Mesothelial cell of epicardium (in vitro differentiated cells): ENCODE results near the gene SPR. TPM values are rescaled to one million over a fixed set of nuclear protein-coding genes. Genes with fewer than 3 reads are reported as not detected.

ENCODE experiments used
- DNase-seq, 2 experiments: peaks; one replicate each; pipeline ENCODE4 v3.0.0; 2021; ENCODE audit warnings: low spot score in 2 of 2; ENCODE audit not compliant: unreplicated experiment in 2 of 2
- H3K27ac Mint-ChIP-seq: 2 replicates; pipeline ENCODE4 v1.8.0; 2021; ENCODE audit warnings: mixed read lengths
- H3K27me3 Mint-ChIP-seq: 2 replicates; pipeline ENCODE4 v1.8.0; 2021; ENCODE audit warnings: low read depth, mixed read lengths
- H3K36me3 Mint-ChIP-seq: 2 replicates; pipeline ENCODE4 v1.8.0; 2021; ENCODE audit warnings: mixed read lengths
- H3K4me1 Mint-ChIP-seq: 2 replicates; pipeline ENCODE4 v1.8.0; 2021; ENCODE audit warnings: mixed read lengths
- H3K4me3 Mint-ChIP-seq: 2 replicates; pipeline ENCODE4 v1.8.0; 2021; ENCODE audit warnings: mild to moderate bottlenecking, moderate library complexity, mixed read lengths
- H3K9me3 Mint-ChIP-seq: 2 replicates; pipeline ENCODE4 v1.8.0; 2021; ENCODE audit warnings: mixed read lengths
- total RNA-seq: library from RNA; stranded (reverse); gene quantifications from 3 replicates; pipeline ENCODE4 v1.2.1, GENCODE V29; 2021
- TF ChIP-seq, protein P1 (sequence below): fragments of 200-600 bp; sonication (generic); IDR thresholded peaks from one replicate; pipeline ENCODE4 v1.5.0; 2021; ENCODE audit warnings: antibody characterized with exemption; ENCODE audit not compliant: unreplicated experiment

SPR gene
- total RNA-seq, 1 donor from 2014 or later = 12.5 TPM

GRCh38 chr2:72932045-72932740 is 45.0 kb downstream of the SPR start:
- no peaks in the 10 kb centered on the region for H3K36me3 Mint-ChIP-seq
- H3K4me3 Mint-ChIP-seq = no peak overlapping the region
- H3K27ac Mint-ChIP-seq = no peak overlapping the region
- TF ChIP-seq, protein P1, sequence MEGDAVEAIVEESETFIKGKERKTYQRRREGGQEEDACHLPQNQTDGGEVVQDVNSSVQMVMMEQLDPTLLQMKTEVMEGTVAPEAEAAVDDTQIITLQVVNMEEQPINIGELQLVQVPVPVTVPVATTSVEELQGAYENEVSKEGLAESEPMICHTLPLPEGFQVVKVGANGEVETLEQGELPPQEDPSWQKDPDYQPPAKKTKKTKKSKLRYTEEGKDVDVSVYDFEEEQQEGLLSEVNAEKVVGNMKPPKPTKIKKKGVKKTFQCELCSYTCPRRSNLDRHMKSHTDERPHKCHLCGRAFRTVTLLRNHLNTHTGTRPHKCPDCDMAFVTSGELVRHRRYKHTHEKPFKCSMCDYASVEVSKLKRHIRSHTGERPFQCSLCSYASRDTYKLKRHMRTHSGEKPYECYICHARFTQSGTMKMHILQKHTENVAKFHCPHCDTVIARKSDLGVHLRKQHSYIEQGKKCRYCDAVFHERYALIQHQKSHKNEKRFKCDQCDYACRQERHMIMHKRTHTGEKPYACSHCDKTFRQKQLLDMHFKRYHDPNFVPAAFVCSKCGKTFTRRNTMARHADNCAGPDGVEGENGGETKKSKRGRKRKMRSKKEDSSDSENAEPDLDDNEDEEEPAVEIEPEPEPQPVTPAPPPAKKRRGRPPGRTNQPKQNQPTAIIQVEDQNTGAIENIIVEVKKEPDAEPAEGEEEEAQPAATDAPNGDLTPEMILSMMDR = no peak
- peaks cover 26% of the 10 kb centered on the region for H3K27me3 Mint-ChIP-seq
- no peak for DNase-seq
- no peaks in the 10 kb centered on the region for H3K9me3 Mint-ChIP-seq
- H3K4me1 Mint-ChIP-seq = peaks cover 3% of the 10 kb centered on the region

DNA sequence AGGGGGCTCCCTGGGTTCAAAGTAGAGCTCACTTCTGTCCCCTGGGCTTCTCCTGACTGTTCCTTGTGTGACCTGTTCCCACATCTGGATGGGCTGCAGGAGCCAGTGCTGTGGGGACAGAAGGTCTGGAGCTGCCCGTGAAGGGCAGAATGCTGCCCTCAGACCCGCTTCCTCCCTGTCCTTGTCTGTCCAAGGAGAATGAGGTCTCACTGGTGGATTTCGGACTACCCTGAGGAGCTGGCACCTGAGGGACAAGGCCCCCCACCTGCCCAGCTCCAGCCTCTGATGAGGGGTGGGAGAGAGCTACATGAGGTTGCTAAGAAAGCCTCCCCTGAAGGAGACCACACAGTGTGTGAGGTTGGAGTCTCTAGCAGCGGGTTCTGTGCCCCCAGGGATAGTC is 45.6 kb downstream of the SPR start:
- TF ChIP-seq, protein P1 = no peak
- H3K27ac Mint-ChIP-seq = no peak overlapping the region
- H3K9me3 Mint-ChIP-seq = no peaks in the 10 kb centered on the region

DNA sequence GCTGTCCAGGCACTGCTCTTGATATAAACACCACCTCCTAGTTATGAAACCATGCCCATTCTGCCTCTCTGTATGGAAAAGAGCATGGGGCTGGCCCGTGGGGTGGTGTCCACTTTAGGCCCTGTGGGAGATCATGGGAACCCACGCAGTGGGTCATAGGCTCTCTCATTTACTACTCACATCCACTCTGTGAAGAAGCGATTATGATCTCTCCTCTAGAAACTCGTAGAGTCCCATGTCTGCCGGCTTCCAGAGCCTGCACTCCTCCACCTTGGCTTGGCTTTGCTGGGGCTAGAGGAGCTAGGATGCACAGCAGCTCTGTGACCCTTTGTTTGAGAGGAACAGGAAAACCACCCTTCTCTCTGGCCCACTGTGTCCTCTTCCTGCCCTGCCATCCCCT is 46.0 kb downstream of the SPR start:
- TF ChIP-seq, protein P1 = no peak
- no peaks in the 10 kb centered on the region for H3K9me3 Mint-ChIP-seq
- peaks cover 26% of the 10 kb centered on the region for H3K27me3 Mint-ChIP-seq
- no peaks in the 10 kb centered on the region for H3K36me3 Mint-ChIP-seq
- DNase-seq = no peak
- H3K4me3 Mint-ChIP-seq = no peak overlapping the region
- H3K4me1 Mint-ChIP-seq = peaks cover 3% of the 10 kb centered on the region
- H3K27ac Mint-ChIP-seq = no peak overlapping the region

More for the DNA sequence above, 45.6 kb downstream of the SPR start:
- DNase-seq = no peak
- Mint-ChIP-seq H3K27me3 (peaks cover 26% of the 10 kb centered on the region), H3K4me3 (no peak overlapping the region), H3K4me1 (peaks cover 3% of the 10 kb centered on the region), H3K36me3 (no peaks in the 10 kb centered on the region)

GRCh38 chr2:72933646-72934151 is 46.5 kb downstream of the SPR start:
- no peak for DNase-seq
- Mint-ChIP-seq H3K27ac (no peak overlapping the region), H3K9me3 (no peaks in the 10 kb centered on the region), H3K4me3 (no peak overlapping the region), H3K36me3 (no peaks in the 10 kb centered on the region), H3K27me3 (peaks cover 26% of the 10 kb centered on the region), H3K4me1 (peaks cover 3% of the 10 kb centered on the region)
- TF ChIP-seq, protein P1 = no peak

DNA sequence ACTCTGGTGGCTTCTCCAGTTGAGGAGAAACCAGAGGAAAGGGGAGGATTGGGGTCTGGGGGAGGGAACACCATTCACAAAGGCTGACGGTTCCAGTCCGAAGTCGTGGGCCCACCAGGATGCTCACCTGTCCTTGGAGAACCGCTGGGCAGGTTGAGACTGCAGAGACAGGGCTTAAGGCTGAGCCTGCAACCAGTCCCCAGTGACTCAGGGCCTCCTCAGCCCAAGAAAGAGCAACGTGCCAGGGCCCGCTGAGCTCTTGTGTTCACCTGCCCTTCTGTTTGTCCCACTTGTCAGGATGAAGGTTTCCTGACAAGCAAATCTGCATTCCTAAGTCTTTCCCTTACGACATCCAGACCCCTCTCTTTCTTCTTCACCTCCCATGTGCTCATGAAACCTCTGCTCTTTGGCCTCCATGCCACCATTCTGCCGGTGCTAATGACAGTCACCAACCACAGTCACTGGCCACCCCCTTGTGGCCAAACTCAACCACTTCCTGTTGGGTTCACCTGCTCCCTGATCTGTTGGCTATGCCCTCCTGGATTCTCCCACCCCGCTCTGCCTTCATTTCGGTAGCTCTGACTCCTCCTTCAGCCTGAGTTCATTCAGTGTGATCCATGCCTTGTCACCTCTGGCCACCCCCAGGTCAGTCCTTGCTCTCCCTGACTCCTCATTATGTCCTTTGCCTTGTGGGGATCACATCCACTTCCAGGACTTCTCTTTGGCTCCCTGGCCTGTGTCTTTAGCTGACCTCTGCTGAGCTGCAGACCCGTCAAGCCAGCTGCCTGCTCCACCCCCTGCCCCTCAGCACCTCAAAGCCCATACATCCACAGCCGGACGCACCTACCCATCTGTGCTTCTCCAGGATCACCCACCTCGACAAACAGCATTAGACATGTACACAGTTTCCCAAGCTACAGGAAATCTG is 47.7 kb downstream of the SPR start:
- Mint-ChIP-seq H3K4me1 (peaks cover 3% of the 10 kb centered on the region), H3K9me3 (no peaks in the 10 kb centered on the region), H3K27ac (no peak overlapping the region), H3K27me3 (peaks cover 27% of the 10 kb centered on the region), H3K4me3 (no peak overlapping the region), H3K36me3 (no peaks in the 10 kb centered on the region)
- TF ChIP-seq, protein P1 = peak; percentile 18
- no peak for DNase-seq
